Jurkat, Clone E6-1 (cell line): ENCODE data around the gene PARD3.
"Not testable (repeated sequence)": the region's sequence is repeated elsewhere in the genome, so short reads cannot be mapped to it uniquely, and the experiment has no call there.

Source experiments
- DNase-seq: peaks from one replicate; pipeline ENCODE4 v3.0.0-alpha.2; 2011; ENCODE audit warnings: low read depth, low spot score
- H3K4me3 ChIP-seq: 2 replicates; pipeline ENCODE4 v1.5.1; 2011; ENCODE audit warnings: mild to moderate bottlenecking, low read length, control low read depth, moderate library complexity

The PARD3 gene

DNA sequence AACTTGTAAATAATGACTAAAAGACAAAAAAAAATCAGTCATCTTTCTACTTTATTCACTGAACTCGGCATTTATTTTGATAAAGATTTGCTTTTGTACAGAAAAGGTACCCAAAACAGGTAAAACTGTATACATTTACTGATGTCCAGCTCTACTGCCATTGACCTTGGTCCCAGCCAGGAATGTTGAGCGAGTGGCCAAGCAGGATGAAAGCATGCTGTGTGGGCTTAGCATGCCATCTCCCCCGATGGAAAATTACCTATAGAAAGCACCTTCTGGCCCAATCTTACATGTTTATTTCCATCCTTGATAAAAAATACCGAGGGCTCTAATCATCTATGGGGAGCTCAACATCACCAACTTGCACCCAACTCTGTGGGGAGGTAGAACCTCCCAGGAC lies 6.8 kb downstream of the PARD3 start:
- DNase-seq, result no peak
- no peak overlapping the region for H3K4me3 ChIP-seq

DNA sequence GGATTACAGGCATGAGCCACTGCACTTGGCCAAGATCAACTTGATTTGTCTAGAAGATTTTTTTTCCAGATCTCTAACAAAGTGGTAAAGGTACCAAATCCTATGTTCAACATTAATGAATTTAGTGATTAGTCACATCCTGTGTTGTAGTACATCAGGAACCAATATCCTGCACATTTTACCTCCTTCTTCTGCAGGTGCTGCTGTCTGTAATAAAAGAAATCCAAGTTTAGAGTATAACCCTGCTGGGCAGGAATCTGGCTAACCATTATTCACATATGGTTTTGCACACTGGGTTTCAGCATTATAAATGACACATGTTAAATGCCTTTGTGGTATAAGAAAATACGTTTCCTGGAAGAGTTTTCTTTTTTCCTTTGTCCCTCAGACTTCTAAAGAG lies 10.8 kb downstream of the PARD3 start:
- no peak for DNase-seq
- H3K4me3 ChIP-seq, result no peak overlapping the region

DNA sequence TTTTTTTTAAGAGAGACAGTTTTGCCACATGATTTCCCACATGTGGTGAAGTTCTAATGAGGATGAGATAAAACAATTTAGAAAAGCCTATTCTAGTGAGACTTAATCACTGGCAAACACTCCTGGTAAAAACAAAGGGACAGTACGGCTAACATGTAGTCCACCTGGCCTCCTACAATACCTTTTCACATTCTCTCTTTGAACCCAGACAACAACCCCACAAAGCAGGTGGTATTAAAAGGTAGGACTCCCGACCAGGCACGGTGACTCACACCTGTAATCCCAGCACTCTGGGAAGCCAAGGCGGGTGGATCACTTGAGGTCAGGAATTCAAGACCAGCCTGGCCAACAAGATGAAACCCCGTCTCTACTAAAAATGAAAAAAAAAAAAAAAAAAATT lies 12.4 kb downstream of the PARD3 start:
- no peak for DNase-seq

DNA sequence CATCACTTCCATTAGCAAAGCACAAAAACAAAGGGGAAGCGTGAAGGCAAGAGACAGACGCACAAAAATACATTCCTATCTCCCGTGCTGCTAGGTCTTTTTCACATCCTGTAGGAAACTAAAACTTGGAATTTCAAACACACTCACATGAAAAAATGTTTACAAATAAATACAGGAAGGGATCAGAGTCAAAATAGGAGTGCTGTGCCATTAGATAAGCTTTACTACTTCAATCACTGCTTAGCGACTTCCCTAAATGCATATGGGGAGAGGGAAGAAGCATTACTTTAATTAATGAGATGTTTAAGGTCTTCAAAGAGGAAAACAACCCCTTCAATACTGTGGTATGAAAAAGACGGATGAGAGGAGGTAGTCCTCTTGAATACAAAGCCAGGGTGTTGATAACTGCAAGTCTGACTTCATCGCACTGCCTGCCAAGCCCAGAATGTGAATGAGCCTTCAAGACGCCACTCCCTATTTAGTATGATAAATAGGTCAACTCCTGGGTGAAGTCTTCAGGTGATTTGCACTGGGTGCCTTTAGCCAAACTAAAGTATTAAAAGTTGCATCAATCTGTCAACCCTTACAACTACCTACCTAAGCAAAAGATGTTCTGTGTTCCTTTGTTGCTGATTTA lies 13.9 kb downstream of the PARD3 start:
- no peak overlapping the region for H3K4me3 ChIP-seq
- DNase-seq, result no peak

More for the DNA sequence above, 12.4 kb downstream of the PARD3 start:
- H3K4me3 ChIP-seq, result no peak overlapping the region

DNA sequence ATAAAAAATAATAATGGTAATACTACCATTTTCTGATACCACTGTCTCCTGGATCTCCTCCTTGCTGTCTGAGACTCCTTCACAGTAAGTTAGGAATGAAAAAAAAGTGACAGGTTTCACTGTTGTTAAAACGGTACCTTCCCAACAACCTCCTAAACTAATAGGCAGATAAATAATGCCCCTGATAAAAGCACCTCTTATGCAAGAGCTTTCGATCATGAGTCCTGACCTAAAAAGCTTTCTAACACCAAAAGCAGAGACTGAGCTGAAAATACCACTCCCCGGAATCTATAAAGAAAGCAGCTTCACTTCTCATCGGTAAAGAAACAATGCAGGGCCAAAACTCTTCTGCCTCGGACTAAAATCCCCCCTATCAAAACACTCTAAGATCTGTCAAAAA lies 14.5 kb downstream of the PARD3 start:
- DNase-seq, result no peak
- H3K4me3 ChIP-seq, result no peak overlapping the region

DNA sequence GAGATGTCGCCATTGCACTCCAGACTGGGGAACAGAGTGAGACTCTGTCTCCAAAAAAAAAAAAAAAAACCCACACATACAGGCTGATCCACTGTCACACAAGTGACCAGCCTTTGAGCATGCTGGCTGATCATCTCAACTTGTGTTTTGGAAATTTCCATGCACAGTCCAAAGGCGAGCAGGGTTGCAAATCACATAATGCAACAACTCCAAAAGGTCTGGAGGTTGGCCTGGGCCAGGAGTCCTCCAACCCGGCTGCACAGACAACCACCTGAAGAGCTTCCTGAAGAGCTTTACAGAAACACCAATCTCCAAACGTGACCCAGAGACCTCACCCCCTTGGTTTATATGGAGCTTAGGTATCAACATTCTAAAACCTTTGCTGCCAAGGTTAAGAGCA lies 16.4 kb downstream of the PARD3 start:
- DNase-seq, result no peak
- H3K4me3 ChIP-seq, result no peak overlapping the region

DNA sequence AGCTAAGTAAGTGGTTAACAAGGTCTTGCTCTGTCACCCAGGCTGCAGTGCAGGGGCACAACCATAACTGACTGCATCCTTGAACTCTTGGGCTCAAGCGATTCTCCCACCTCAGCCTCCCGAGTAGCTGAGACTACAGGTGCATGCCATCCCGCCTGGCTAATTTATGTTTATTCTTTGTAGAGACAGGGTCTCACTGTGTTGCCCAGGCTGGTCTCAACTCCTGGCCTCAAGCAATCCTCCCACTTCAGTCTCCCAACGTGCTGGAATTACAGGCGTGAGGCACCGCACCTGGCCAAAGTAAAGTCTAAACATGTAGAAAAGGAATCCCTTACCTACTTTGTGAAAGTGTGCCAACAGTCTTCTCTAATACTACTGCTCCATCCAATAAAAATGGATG lies 17.9 kb downstream of the PARD3 start:
- no peak overlapping the region for H3K4me3 ChIP-seq
- no peak for DNase-seq

DNA sequence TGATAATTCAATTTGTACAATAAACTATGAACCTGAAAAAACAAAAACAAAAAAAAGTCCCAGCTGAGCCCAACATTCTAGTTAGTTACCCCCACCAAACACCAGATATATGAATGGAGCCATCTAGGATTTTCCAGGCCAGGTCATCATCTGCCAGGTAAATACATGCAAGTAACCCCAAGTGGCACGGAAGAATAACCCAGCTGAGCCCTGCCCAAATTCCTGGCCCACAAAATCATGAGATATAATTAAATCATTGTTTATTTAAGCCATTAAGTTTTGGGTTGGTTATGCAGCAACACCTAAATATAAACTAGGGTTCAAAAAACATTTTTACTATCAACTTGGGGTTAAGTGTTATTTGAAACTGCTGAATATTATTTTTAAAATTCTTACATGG lies 19.0 kb downstream of the PARD3 start:
- no peak for DNase-seq
- H3K4me3 ChIP-seq, result no peak overlapping the region

DNA sequence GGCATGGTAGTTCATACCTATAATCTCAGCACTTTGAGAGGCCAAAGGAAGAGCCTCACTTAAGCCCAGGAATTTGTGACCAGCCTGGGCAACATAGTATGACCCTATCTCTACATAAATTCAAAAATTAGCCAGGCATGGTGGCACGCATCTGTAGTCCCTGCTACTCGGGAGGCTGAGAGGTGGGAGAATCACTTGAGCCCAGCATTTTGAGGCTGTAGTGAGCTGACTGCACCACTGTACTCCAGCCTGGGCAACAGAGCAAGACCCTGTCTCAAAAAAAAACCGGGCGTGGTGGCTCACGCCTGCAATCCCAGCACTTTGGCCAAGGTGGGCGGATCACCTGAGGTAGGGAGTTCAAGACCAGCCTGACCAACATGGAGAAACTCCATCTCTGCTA lies 19.8 kb downstream of the PARD3 start:
- H3K4me3 ChIP-seq, result no peak overlapping the region
- no peak for DNase-seq

DNA sequence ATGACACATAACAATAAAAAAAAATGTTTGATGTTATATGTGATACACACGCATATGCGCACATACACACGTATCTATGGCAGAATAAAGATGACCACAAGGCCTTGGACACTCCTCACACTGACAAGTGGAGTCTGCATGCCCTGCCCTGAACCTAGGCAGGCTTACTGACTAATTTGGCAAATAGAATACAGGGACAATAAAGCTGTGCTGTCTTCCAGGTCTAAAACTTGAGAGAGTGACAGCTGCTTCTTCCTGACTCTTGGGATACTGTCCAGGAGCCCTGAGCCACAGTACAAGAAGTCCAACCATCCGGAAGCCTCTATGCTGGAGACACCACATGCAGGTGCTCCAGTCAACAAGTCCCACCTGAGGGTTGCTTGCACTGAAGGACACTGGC lies 20.3 kb downstream of the PARD3 start:
- H3K4me3 ChIP-seq, result no peak overlapping the region

DNA sequence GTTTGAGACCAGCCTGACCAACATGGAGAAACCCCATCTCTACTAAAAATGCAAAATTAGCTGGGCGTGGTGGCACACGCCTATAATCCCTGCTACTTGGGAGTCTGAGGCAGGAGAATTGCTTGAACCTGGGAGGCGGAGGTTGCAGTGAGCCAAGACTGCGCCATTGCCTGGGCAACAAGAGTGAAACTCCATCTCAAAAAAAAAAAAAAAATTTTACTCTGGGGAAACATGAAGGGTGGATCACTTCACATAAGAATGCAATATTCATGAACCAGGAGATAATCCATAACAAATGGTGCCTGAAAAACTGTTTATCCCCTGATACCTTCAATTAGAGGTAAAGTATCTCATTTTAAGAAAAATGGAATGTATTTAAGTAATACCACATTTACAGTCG lies 21.5 kb downstream of the PARD3 start:
- H3K4me3 ChIP-seq, result not testable (repeated sequence)

More for the DNA sequence above, 20.3 kb downstream of the PARD3 start:
- no peak for DNase-seq

DNA sequence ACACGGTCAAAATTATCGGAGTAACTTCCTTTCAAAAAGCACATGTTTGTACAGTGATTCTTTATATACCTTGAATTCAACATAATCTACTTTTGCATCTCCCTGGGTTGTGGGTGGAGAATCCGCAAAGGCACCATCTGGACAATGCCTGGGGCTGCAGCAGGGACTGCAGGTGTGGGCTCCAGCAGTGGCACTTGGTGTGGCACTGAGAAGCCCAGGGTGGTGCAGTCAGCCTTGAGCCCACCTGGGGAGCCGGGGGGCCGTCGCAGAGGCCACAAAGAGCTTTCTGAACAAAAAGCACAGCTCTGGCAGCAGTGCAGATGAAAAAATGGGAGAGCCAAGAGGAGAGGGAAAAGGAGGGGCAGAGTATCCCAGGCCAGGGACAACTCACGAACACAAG lies 22.2 kb downstream of the PARD3 start:
- no peak overlapping the region for H3K4me3 ChIP-seq
- no peak for DNase-seq

More for the DNA sequence above, 21.5 kb downstream of the PARD3 start:
- not testable (repeated sequence) for DNase-seq

DNA sequence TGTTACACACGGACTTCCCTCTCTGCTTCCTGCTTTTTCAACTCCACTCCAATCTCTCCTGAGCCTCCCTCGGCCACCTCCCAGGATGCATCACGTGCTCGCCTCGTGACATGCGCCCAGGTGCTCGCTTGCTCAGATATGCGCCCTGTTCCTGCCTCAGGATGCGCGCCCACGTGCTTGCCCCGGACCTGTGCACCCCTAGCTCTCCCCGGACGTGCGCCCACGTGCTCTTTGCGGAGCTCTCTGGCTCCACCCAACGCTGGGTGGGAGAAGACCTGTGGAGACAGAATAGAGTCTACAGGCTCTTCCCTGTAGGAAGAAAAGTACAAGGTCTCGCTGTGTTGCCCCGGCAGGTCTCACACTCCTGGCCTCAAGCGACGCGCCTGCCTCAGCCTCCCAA lies 23.1 kb downstream of the PARD3 start:
- no peak for DNase-seq
- no peak overlapping the region for H3K4me3 ChIP-seq

DNA sequence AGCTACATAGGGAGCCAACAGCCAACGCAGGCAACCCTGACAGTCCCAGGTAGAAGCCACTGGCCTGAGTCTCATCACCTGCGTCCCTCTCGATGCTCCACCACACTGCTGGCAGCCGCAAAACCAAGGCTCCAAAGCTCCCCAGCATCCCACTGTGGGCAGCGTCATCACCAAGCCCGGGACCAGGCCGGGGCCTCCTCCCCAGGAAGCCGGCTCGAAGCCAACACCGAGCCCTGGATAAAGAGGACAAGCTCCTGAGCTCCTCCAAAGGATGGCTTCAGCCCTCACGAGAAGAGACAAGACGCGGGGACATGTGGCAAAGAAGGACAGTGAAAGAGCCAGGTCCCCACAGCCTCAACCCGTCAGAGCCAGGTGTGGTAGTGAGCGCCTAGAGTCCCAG lies 23.9 kb downstream of the PARD3 start:
- H3K4me3 ChIP-seq, result no peak overlapping the region
- no peak for DNase-seq

DNA sequence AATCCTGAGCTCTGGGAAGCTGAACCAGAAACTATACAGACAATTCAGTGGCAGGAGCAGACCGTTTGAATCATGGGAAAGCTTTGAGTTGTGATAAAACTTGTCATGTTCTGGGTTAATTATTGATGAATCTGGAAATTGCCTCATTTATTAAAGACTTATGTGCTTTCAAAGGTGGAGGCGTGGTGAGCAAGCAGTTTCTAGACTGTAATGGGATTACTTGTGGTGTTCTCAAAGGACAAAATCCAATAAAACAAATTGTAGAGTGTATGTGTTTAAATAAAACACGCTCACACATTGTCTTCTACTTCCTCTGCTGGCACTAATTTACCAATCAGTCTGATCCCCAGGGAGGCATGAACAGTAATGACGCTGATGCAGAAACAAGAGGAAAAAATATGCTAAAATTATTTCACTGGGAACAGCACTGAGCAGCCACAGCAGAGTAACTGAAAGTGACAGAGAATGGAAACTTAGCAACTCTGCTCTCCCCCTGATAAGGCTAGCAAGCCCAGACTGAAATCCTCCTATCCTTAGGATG lies 25.1 kb downstream of the PARD3 start:
- H3K4me3 ChIP-seq, result no peak overlapping the region
- DNase-seq, result no peak

DNA sequence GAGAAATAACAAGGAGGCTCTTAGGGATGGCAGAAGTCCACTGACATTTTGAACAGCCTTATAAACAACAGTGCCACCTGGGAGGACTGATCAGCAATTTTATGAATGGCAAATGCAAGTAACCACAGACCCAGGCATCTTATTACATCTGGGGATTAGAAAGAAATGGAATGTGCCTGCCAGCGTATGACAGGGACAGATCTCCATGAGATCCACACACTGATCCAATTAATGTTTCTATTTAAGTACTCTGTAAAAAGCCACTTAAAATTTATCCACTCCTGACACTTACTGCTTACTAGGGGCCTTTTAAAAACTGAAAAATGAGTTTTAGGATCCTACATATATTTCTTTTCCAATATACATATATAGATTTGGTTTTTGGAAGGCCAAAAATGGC lies 28.6 kb downstream of the PARD3 start:
- DNase-seq, result no peak

DNA sequence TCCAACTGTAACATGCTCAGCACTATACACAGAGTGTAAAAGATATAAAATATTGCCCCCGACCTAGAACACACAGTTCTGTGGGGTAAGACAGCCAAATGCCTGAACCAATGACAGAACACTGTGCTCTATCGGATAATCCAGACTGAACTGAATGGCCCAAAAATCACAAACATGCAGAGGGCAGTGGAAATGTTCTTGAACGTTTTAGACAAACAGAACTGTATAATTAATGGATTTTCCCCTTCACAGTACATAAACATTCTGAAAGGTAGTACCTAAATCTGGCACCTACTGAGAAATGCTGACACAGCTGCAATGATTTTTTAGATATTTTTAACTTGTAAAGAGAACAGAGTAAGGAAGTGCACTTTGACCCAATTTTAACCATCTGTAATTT lies 33.4 kb downstream of the PARD3 start:
- no peak for DNase-seq
- H3K4me3 ChIP-seq, result no peak overlapping the region

More for the DNA sequence above, 28.6 kb downstream of the PARD3 start:
- no peak overlapping the region for H3K4me3 ChIP-seq

DNA sequence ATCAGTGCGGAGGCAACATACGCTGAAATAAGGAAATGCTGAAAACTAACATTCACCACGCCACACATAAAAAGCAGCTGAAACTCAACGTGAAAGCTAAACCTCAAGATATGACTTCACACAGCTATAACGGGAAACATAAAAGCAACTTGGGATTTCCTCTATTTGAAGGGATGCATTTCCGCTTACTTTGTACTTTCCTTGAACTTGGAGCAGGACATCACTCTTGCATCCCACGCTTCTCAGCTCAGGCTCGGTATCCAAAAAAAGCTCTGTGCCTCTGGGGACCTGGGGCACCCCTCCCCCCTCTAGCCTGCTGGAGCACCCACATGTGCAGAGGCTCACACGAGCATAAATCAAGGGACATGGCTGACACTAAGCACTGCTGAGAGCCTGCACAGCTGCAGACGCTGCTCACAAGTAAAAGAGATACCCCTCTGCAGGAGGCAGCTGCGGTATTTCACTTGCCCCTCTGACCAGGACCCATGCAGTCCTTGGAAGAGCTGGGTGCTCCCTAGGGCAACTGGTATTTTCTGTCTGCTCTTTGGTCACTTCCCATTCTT lies 34.2 kb downstream of the PARD3 start:
- peak; percentile 60 for DNase-seq
- H3K4me3 ChIP-seq, result peak overlapping the region; percentile 42

DNA sequence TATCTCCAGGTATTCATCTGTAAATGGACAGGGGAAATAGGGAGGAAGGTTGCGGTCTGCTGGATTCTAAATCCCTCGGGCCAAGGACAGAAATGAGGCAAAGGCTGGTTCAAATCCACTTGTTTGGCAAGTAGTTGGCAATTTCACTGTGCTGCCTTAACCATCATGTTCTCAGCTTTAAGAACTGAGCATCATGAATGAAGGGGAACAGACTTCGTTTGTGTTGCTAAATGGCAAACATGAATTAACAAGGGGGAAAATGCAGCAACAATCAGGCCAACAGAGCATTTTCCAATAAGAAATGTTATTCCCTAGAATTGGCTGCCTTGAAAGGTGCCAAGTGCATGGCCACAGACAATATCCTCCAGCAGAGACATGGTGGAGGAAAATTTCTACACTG lies 36.9 kb downstream of the PARD3 start:
- H3K4me3 ChIP-seq, result no peak overlapping the region
- no peak for DNase-seq

DNA sequence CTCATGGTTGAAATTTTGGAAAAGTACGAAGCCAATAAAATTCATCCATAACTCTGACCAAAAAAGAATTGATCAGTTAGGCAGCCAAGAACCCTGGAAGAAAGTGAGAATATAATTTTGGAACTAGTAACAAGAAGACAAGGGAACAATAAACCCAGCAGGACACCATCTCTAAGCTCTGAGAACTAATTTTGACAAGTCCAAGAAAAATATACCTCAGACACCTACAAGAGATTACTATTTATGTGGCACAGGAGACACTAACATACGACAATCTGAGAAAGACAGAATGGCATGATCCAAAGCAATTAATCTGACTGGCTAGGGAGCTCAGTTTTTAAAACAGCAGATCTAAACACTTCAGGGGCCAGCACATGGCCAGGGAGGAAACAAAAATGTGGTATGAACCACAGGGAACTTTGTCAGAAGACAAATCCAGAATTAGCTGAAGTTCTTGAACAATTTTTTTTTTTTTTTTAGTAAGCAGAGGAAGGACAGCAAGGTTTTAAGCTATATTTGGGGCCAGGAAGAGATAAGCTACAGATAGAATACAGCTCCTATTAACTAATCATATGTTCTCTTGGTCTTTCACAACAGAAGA lies 38.9 kb downstream of the PARD3 start:
- H3K4me3 ChIP-seq, result no peak overlapping the region
- no peak for DNase-seq
